ENCODE results near the gene ATP8B1. TPM values are rescaled to one million over a fixed set of nuclear protein-coding genes. Genes with fewer than 3 reads are reported as not detected.

ATP8B1 gene
- total RNA-seq, 1 experiment from 2014 or later, result 15.9 TPM

DNA sequence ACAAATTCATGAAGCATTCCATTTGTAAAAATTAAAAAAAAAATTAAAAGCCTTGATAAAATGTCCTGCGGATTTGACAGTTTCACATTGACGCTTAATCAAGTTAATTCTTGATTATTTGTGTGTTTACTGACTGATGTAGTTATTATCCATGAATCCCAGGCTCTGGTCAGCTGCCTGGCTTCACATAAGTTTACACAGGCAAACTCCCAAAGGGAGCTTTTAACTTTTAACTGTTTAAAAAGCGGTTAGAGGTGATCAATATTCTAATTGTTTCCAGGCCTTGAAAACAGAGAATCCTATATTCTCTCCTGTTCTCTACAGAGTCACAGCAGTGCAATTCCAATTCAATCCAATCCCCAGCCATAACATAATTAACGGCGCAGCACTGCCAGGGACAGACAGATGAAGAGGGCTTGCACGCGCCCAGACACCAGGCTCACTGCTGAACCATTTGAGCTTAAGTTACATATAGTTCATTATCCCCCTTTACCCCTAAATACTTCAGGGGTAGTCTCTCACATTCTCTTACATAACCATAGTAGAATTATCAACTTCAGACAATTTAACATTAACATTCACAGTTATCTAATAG, 47.5 kb downstream of the ATP8B1 start:
- intact Hi-C loops (cut with micrococcal nuclease), result no loop called here
- RAD21 ChIA-PET (ENCODE audit: low non-redundant PET in 1 of 2, low total read pairs in 2 of 2, uncharacterized antibody in 2 of 2, unreplicated experiment in 2 of 2), result no interaction called here
- Histone ChIP-seq H3K9me3 (ENCODE audit: control insufficient read depth in 1 of 2, insufficient read depth in 1 of 2, low read depth in 1 of 2, low read length in 2 of 2) (no peaks in the 10 kb centered on the region), H3K4me3 (replicated peaks in 1 of 2; ENCODE audit: low read depth in 1 of 2, low read length in 2 of 2) (no peak overlapping the region), H3K4me2 (ENCODE audit: low read length) (no peak overlapping the region), H3K79me2 (ENCODE audit: insufficient read depth, low read length) (no peaks in the 10 kb centered on the region), H3K9me2 (ENCODE audit: insufficient read depth) (no peaks in the 10 kb centered on the region), H3K27me3 (ENCODE audit: insufficient read depth, low read length) (no peaks in the 10 kb centered on the region), H2AFZ (ENCODE audit: low read depth, low read length, poor library complexity, severe bottlenecking) (no peak overlapping the region), H3K27ac (ENCODE audit: low read depth, low read length) (no peak overlapping the region), H3K9ac (ENCODE audit: low read length) (no peak overlapping the region), H3K36me3 (ENCODE audit: control insufficient read depth in 1 of 2, insufficient read depth in 2 of 2, low read length in 2 of 2) (no peaks in the 10 kb centered on the region), H4K20me1 (ENCODE audit: insufficient read depth) (no peaks in the 10 kb centered on the region), H3K4me1 (ENCODE audit: control insufficient read depth in 1 of 2, insufficient read depth in 2 of 2, low read length in 2 of 2) (no peaks in the 10 kb centered on the region)
- POLR2A ChIA-PET, result no interaction called here
- CTCF ChIA-PET, result no interaction called here
- no TSS peak for BruUV-seq (replicated peaks)
- no peak for TF ChIP-seq SRF (IDR thresholded peaks at IDR 0.05; ENCODE audit: low read depth)
- TF ChIP-seq ZFX (IDR thresholded peaks at IDR 0.05), result no peak
- TF ChIP-seq EZH2 (IDR thresholded peaks at IDR 0.05), result no peak
- ATAC-seq (no peak), DNase-seq (ENCODE audit: low read depth, low spot score) (no peak)

DNA sequence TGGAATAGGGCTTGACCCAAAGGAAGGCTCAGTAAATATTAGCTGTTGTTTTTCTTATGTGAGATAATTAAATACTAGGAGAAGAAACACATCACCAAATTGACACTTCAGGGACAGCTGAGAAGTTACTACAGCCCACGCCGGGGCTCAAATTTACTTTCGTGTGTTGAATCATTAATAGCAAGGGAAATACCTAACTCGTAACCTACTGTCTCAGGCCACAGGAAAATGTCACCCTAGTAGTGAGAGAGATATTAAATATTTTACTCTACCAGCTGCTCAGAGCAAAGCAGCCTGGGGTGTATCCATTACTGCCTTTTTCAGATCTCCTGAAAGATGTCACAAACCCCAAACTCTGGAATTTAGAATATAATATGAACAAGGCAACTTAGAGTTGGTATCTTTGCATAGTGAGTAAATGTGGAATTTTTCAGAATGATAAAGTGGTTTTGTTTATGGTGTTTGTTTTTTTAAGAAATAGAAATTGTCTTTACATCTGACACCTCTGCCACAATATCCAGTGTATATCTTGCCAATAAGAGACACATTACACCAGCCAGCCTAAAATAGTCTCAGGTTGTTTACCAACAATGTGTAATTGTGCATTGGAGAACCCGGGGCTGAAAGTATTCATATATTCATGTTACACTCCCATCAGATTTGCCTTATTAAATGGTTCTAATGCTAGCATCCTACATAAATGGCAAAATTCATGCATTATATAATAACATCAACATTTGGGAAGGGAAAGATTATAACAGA, 48.4 kb downstream of the ATP8B1 start:
- Histone ChIP-seq H3K4me3 (replicated peaks in 1 of 2; ENCODE audit: low read depth in 1 of 2, low read length in 2 of 2) (no peak overlapping the region), H3K4me2 (ENCODE audit: low read length) (no peak overlapping the region), H3K4me1 (ENCODE audit: control insufficient read depth in 1 of 2, insufficient read depth in 2 of 2, low read length in 2 of 2) (no peaks in the 10 kb centered on the region), H3K79me2 (ENCODE audit: insufficient read depth, low read length) (no peaks in the 10 kb centered on the region), H3K9me3 (ENCODE audit: control insufficient read depth in 1 of 2, insufficient read depth in 1 of 2, low read depth in 1 of 2, low read length in 2 of 2) (no peaks in the 10 kb centered on the region), H3K9ac (ENCODE audit: low read length) (no peak overlapping the region), H3K9me2 (ENCODE audit: insufficient read depth) (no peaks in the 10 kb centered on the region), H3K27ac (ENCODE audit: low read depth, low read length) (no peak overlapping the region), H3K27me3 (ENCODE audit: insufficient read depth, low read length) (no peaks in the 10 kb centered on the region), H3K36me3 (ENCODE audit: control insufficient read depth in 1 of 2, insufficient read depth in 2 of 2, low read length in 2 of 2) (no peaks in the 10 kb centered on the region), H4K20me1 (ENCODE audit: insufficient read depth) (no peaks in the 10 kb centered on the region), H2AFZ (ENCODE audit: low read depth, low read length, poor library complexity, severe bottlenecking) (no peak overlapping the region)
- ATAC-seq (no peak), DNase-seq (ENCODE audit: low read depth, low spot score) (no peak)
- BruUV-seq (replicated peaks), result no TSS peak
- intact Hi-C loops (cut with micrococcal nuclease), result no loop called here
- ChIA-PET RAD21 (ENCODE audit: low non-redundant PET in 1 of 2, low total read pairs in 2 of 2, uncharacterized antibody in 2 of 2, unreplicated experiment in 2 of 2) (no interaction called here), POLR2A (no interaction called here), CTCF (no interaction called here)
- TF ChIP-seq, protein P1, sequence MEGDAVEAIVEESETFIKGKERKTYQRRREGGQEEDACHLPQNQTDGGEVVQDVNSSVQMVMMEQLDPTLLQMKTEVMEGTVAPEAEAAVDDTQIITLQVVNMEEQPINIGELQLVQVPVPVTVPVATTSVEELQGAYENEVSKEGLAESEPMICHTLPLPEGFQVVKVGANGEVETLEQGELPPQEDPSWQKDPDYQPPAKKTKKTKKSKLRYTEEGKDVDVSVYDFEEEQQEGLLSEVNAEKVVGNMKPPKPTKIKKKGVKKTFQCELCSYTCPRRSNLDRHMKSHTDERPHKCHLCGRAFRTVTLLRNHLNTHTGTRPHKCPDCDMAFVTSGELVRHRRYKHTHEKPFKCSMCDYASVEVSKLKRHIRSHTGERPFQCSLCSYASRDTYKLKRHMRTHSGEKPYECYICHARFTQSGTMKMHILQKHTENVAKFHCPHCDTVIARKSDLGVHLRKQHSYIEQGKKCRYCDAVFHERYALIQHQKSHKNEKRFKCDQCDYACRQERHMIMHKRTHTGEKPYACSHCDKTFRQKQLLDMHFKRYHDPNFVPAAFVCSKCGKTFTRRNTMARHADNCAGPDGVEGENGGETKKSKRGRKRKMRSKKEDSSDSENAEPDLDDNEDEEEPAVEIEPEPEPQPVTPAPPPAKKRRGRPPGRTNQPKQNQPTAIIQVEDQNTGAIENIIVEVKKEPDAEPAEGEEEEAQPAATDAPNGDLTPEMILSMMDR (IDR thresholded peaks at IDR 0.05 in 2 of 3, conservative IDR thresholded peaks at IDR 0.05 in 1 of 3; ENCODE audit: borderline replicate concordance in 1 of 3, insufficient read depth in 1 of 3, low read depth in 2 of 3, low read length in 2 of 3), result no peak
- TF ChIP-seq, protein P2, sequence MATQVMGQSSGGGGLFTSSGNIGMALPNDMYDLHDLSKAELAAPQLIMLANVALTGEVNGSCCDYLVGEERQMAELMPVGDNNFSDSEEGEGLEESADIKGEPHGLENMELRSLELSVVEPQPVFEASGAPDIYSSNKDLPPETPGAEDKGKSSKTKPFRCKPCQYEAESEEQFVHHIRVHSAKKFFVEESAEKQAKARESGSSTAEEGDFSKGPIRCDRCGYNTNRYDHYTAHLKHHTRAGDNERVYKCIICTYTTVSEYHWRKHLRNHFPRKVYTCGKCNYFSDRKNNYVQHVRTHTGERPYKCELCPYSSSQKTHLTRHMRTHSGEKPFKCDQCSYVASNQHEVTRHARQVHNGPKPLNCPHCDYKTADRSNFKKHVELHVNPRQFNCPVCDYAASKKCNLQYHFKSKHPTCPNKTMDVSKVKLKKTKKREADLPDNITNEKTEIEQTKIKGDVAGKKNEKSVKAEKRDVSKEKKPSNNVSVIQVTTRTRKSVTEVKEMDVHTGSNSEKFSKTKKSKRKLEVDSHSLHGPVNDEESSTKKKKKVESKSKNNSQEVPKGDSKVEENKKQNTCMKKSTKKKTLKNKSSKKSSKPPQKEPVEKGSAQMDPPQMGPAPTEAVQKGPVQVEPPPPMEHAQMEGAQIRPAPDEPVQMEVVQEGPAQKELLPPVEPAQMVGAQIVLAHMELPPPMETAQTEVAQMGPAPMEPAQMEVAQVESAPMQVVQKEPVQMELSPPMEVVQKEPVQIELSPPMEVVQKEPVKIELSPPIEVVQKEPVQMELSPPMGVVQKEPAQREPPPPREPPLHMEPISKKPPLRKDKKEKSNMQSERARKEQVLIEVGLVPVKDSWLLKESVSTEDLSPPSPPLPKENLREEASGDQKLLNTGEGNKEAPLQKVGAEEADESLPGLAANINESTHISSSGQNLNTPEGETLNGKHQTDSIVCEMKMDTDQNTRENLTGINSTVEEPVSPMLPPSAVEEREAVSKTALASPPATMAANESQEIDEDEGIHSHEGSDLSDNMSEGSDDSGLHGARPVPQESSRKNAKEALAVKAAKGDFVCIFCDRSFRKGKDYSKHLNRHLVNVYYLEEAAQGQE (IDR thresholded peaks at IDR 0.05; ENCODE audit: low read depth), result no peak
- TF ChIP-seq, protein P3, sequence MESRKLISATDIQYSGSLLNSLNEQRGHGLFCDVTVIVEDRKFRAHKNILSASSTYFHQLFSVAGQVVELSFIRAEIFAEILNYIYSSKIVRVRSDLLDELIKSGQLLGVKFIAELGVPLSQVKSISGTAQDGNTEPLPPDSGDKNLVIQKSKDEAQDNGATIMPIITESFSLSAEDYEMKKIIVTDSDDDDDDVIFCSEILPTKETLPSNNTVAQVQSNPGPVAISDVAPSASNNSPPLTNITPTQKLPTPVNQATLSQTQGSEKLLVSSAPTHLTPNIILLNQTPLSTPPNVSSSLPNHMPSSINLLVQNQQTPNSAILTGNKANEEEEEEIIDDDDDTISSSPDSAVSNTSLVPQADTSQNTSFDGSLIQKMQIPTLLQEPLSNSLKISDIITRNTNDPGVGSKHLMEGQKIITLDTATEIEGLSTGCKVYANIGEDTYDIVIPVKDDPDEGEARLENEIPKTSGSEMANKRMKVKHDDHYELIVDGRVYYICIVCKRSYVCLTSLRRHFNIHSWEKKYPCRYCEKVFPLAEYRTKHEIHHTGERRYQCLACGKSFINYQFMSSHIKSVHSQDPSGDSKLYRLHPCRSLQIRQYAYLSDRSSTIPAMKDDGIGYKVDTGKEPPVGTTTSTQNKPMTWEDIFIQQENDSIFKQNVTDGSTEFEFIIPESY (IDR thresholded peaks at IDR 0.05; ENCODE audit: extremely low read depth, insufficient replicate concordance, low read length), result no peak
- TF ChIP-seq POLR2A (IDR thresholded peaks at IDR 0.05; ENCODE audit: borderline replicate concordance, extremely low read depth, insufficient read depth, insufficient read length) (no peak), ZFX (IDR thresholded peaks at IDR 0.05) (no peak), ZNF274 (IDR thresholded peaks at IDR 0.05; ENCODE audit: low read depth, low read length) (no peak), FOSL1 (IDR thresholded peaks at IDR 0.05; ENCODE audit: low read depth) (no peak), EZH2phosphoT487 (IDR thresholded peaks at IDR 0.05; ENCODE audit: borderline replicate concordance) (no peak)
- TF ChIP-seq, protein P4, sequence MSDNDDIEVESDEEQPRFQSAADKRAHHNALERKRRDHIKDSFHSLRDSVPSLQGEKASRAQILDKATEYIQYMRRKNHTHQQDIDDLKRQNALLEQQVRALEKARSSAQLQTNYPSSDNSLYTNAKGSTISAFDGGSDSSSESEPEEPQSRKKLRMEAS (IDR thresholded peaks at IDR 0.05), result no peak

All from HCT116 (cell line).